CD4-positive, alpha-beta T cell (primary cell): ENCODE data around the gene JARID2. TPM values are rescaled to one million over a fixed set of nuclear protein-coding genes. Genes with fewer than 3 reads are reported as not detected.

Source experiments
- ATAC-seq: fragments of 200-7000 bp; cut with Tn5 transposase; one replicate; pipeline ENCODE4 v1.10.0; 2022; ENCODE audit warnings: mild to moderate bottlenecking; ENCODE audit not compliant: poor library complexity
- CTCF ChIA-PET: fragments of 350-600 bp; sonication (Branson Sonifier 250); formaldehyde crosslinking; loops from one replicate; lab custom pipeline; 2021; ENCODE audit warnings: antibody characterized with exemption, inconsistent platforms; lab: Charles Lee
- POLR2A ChIA-PET: fragments of 350-600 bp; sonication (Branson Sonifier 250); formaldehyde crosslinking; loops from one replicate; lab custom pipeline; 2021; ENCODE audit warnings: antibody characterized with exemption, inconsistent platforms; lab: Charles Lee
- DNase-seq, 14 experiments: peaks; one replicate each; pipeline ENCODE4 v3.0.0-alpha.2; 2013 to 2020; ENCODE audit warnings: mixed read lengths in 2 of 14
- H3K27ac ChIP-seq, 2 donors: one replicate each; pipeline versions ENCODE4 v1.5.1 to v1.7.0; 2013; ENCODE audit warnings: low read length in 2 of 2, low read depth in 1 of 2, mild to moderate bottlenecking in 1 of 2
- H3K27me3 ChIP-seq, 2 experiments: 1 replicate in 1 of 2; 2 replicates in 1 of 2; pipeline versions ENCODE4 v1.6.1 to v1.7.0; 2013; ENCODE audit warnings: low read length in 2 of 2, control low read depth in 1 of 2, mild to moderate bottlenecking in 1 of 2, moderate library complexity in 1 of 2; ENCODE audit not compliant: insufficient read depth in 2 of 2, control insufficient read depth in 1 of 2
- H3K36me3 ChIP-seq: one replicate; pipeline ENCODE4 v1.6.1; 2013; ENCODE audit warnings: low read length, control low read depth; ENCODE audit not compliant: insufficient read depth
- H3K4me1 ChIP-seq: one replicate; pipeline ENCODE4 v1.6.1; 2013; ENCODE audit warnings: low read length, control low read depth; ENCODE audit not compliant: insufficient read depth
- H3K4me3 ChIP-seq: one replicate; pipeline ENCODE4 v1.5.1; 2013; ENCODE audit warnings: mild to moderate bottlenecking, low read length, moderate library complexity
- H3K9me3 ChIP-seq, 2 experiments: 1 replicate in 1 of 2; 2 replicates in 1 of 2; pipeline versions ENCODE4 v1.6.1 to v1.7.0; 2013; ENCODE audit warnings: low read length in 2 of 2, mild to moderate bottlenecking in 2 of 2, control low read depth in 1 of 2, moderate library complexity in 1 of 2; ENCODE audit not compliant: control insufficient read depth in 1 of 2, insufficient read depth in 1 of 2
- H3K27ac Mint-ChIP-seq: one replicate; pipeline ENCODE4 v1.8.0; 2020; ENCODE audit warnings: mixed read lengths
- H3K27me3 Mint-ChIP-seq: one replicate; pipeline ENCODE4 v1.8.0; 2021; ENCODE audit warnings: mixed read lengths
- H3K36me3 Mint-ChIP-seq: one replicate; pipeline ENCODE4 v1.8.0; 2021; ENCODE audit warnings: low read depth, mixed read lengths
- H3K4me1 Mint-ChIP-seq: one replicate; pipeline ENCODE4 v1.8.0; 2021; ENCODE audit warnings: low read depth, mixed read lengths
- H3K4me3 Mint-ChIP-seq: one replicate; pipeline ENCODE4 v1.8.0; 2020; ENCODE audit warnings: mild to moderate bottlenecking, mixed read lengths
- H3K9me3 Mint-ChIP-seq: one replicate; pipeline ENCODE4 v1.8.0; 2020; ENCODE audit warnings: mixed read lengths
- CTCF ChIP-seq: fragments of 200-600 bp; IDR thresholded peaks from one replicate; pipeline ENCODE4 v1.8.0; 2022; ENCODE audit warnings: antibody characterized with exemption, mild to moderate bottlenecking
- intact Hi-C, 2 experiments: fragments of 100-400 bp; cut with DNase I in 1 of 2; cut with micrococcal nuclease in 1 of 2; formaldehyde crosslinking; loops; one replicate each; pipeline versions ENCODE4 v1.15.1 to v1.9.0; 2023 to 2025; cut with DNase I, micrococcal nuclease
- total RNA-seq, 174 experiments: library from RNA in 2 of 174; stranded (reverse) in 2 of 174; gene quantifications; one replicate each; pipeline ENCODE4 v1.2.3 and lab custom pipeline; 2021 to 2026

Gene JARID2
- total RNA-seq, 2 experiments from 2014 or later, result 32.0 to 33.0 TPM

GRCh38 chr6:15325540-15325955 lies 79.7 kb downstream of the JARID2 start:
- no peaks in the 10 kb centered on the region for H3K36me3 Mint-ChIP-seq
- peaks cover 31% of the 10 kb centered on the region for H3K4me1 ChIP-seq
- intact Hi-C loops, result loop anchor here (5.0 kb wide), 4 partner anchors 47 to 117 kb away; partner anchors contain the start of gene JARID2 (in 1 of the 2)
- H3K27ac Mint-ChIP-seq, result no peak overlapping the region
- H3K36me3 ChIP-seq, result no peaks in the 10 kb centered on the region
- POLR2A ChIA-PET, result no interaction called here
- no peak overlapping the region for H3K4me3 Mint-ChIP-seq
- ATAC-seq (no peak), DNase-seq (peak in 2 of 14 experiments; percentile 41 to 50)
- no peaks in the 10 kb centered on the region for H3K27me3 ChIP-seq
- H3K9me3 ChIP-seq, result no peaks in the 10 kb centered on the region
- H3K4me1 Mint-ChIP-seq, result peaks cover 88% of the 10 kb centered on the region
- no peak overlapping the region for H3K4me3 ChIP-seq
- H3K27ac ChIP-seq, result no peak overlapping the region
- no peak for TF ChIP-seq CTCF
- CTCF ChIA-PET, result no interaction called here
- H3K27me3 Mint-ChIP-seq, result no peaks in the 10 kb centered on the region
- H3K9me3 Mint-ChIP-seq, result no peaks in the 10 kb centered on the region

DNA sequence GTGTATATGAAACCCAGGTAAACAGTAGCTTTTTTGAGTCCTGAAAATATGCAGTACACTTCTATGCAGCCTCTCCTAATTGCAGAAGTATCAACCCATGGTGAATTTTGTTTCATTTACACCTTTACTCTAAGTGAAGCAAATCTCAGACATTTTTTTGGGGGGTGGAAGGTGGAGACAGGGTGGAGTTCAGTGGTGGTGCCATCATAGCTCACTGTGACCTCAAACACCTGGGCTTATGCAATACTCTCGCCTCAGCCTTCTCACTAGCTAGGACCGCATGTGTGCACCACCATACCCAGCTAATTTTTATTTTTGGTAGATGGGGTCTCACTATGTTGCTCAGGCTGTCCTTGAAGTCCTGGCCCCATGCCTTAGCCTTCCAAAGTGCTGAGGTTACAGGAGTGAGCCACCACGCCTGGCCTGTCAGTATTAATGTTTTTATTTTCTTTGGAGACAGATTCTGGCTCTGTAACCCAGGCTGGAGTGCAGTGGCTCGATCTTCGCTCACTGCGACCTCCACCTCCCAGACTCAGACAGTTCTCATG lies 80.3 kb downstream of the JARID2 start:
- Histone ChIP-seq H3K4me1 (peaks cover 35% of the 10 kb centered on the region), H3K36me3 (no peaks in the 10 kb centered on the region), H3K9me3 (no peaks in the 10 kb centered on the region), H3K27ac (no peak overlapping the region), H3K27me3 (no peaks in the 10 kb centered on the region), H3K4me3 (no peak overlapping the region)
- peak; percentile 51 for ATAC-seq
- ChIA-PET POLR2A (no interaction called here), CTCF (no interaction called here)
- intact Hi-C loops, result loop anchor here (2.0 to 5.0 kb wide), 5 partner anchors 46 to 116 kb away; partner anchors contain the start of gene JARID2 (in 1 of the 2)
- H3K27ac Mint-ChIP-seq, result no peak overlapping the region
- peak in 2 of 14 experiments; percentile 33 to 43 for DNase-seq
- no peak overlapping the region for H3K4me3 Mint-ChIP-seq
- H3K27me3 Mint-ChIP-seq, result no peaks in the 10 kb centered on the region
- H3K4me1 Mint-ChIP-seq, result peaks cover 88% of the 10 kb centered on the region
- no peaks in the 10 kb centered on the region for H3K9me3 Mint-ChIP-seq
- no peaks in the 10 kb centered on the region for H3K36me3 Mint-ChIP-seq
- TF ChIP-seq CTCF, result no peak

- no peaks in the 10 kb centered on the region for H3K9me3 ChIP-seq
- POLR2A ChIA-PET, result no interaction called here
- peak; percentile 80 for ATAC-seq
- peak overlapping the region; percentile 25 for H3K27ac Mint-ChIP-seq
- H3K4me3 ChIP-seq, result no peak overlapping the region
- H3K27me3 Mint-ChIP-seq, result no peaks in the 10 kb centered on the region
- H3K9me3 Mint-ChIP-seq, result no peaks in the 10 kb centered on the region
- no peaks in the 10 kb centered on the region for H3K27me3 ChIP-seq
- peaks cover 40% of the 10 kb centered on the region for H3K4me1 ChIP-seq
- H3K36me3 Mint-ChIP-seq, result no peaks in the 10 kb centered on the region
- no peak overlapping the region for H3K27ac ChIP-seq
- TF ChIP-seq CTCF, result peak; percentile 15
- H3K4me1 Mint-ChIP-seq, result peaks cover 88% of the 10 kb centered on the region
- peak overlapping the region; percentile 70 for H3K4me3 Mint-ChIP-seq
- peak; percentile 7 to 66 (median 36) for DNase-seq
- CTCF ChIA-PET, result interaction anchor here (0.5 to 1.4 kb wide), 2 partner anchors 79 to 875 kb away, joined by 3 to 5 read pairs; no protein-coding TSS in a partner anchor
- H3K36me3 ChIP-seq, result no peaks in the 10 kb centered on the region
- intact Hi-C loops, result loop anchor here (1.0 to 5.0 kb wide), 6 partner anchors 45 to 164 kb away; partner anchors contain the start of gene JARID2 (in 1 of the 2)
Measured at GRCh38 chr6:15327271-15327670, 81.4 kb downstream of the JARID2 start.
